Left lung (tissue), 10 donors: ENCODE results near the gene NINJ2. TPM values are rescaled to one million over a fixed set of nuclear protein-coding genes. Genes with fewer than 3 reads are reported as not detected.

Experiments used
- ATAC-seq: fragments of 200-7000 bp; cut with Tn5 transposase; one replicate; pipeline ENCODE4 v1.9.1; 2020; ENCODE audit warnings: moderate library complexity
- DNase-seq, 4 donors: peaks; one replicate each; pipeline ENCODE4 v3.0.0-alpha.2; 2013 to 2020
- H3K27ac ChIP-seq, 2 donors: fragments of 200-600 bp; sonication (generic) in 1 of 2; one replicate each; pipeline versions ENCODE4 v1.5.0 to v1.8.0; 2020 to 2021
- H3K27me3 ChIP-seq, 2 donors: fragments of 200-600 bp; sonication (generic) in 1 of 2; one replicate each; pipeline versions ENCODE4 v1.5.0 to v1.8.0; 2020 to 2021
- H3K36me3 ChIP-seq, 2 donors: fragments of 200-600 bp; sonication (generic) in 1 of 2; one replicate each; pipeline versions ENCODE4 v1.5.0 to v1.8.0; 2020 to 2021
- H3K4me1 ChIP-seq, 2 donors: fragments of 200-600 bp; one replicate each; pipeline ENCODE4 v1.8.0; 2021
- H3K4me3 ChIP-seq, 2 donors: fragments of 200-600 bp; sonication (generic) in 1 of 2; one replicate each; pipeline versions ENCODE4 v1.5.0 to v1.8.0; 2020 to 2021; ENCODE audit warnings: mild to moderate bottlenecking in 1 of 2
- H3K9me3 ChIP-seq, 2 donors: fragments of 200-600 bp; sonication (generic) in 1 of 2; one replicate each; pipeline versions ENCODE4 v1.5.0 to v1.8.0; 2020 to 2021
- intact Hi-C, 2 donors: fragments of 100-400 bp; cut with DNase I; formaldehyde crosslinking; loops; one replicate each; pipeline versions ENCODE4 v1.11.2 to v1.14.2; 2022
- polyA plus RNA-seq, 6 donors: library from polyadenylated mRNA; unstranded; fragments of 120-200 nt; gene quantifications; one replicate each; pipeline ENCODE4 v1.2.1, GENCODE V29; 2013; ENCODE audit not compliant: insufficient read length in 6 of 6
- total RNA-seq, 2 donors: library from RNA; stranded (reverse); fragmentation: NEBNext Ultra II Directional; extraction: Animal tissue kit (Norgen Biotek cat#: 25700); gene quantifications; one replicate each; pipeline ENCODE4 v1.2.1, GENCODE V29; 2021
- TF ChIP-seq, protein P1 (sequence below), 2 donors: fragments of 200-600 bp; sonication (generic) in 1 of 2; IDR thresholded peaks; one replicate each; pipeline versions ENCODE4 v1.5.0 to v1.8.0; 2021; ENCODE audit warnings: antibody characterized with exemption in 2 of 2
- donor health status: DM: no; HTN: yes; CAD: no.
- donor health status: DM: no; HTN: no; CAD: no.

NINJ2 gene
- total and polyA plus RNA-seq, 8 donors = 1.2 to 18.0 (median 2.8) TPM

DNA sequence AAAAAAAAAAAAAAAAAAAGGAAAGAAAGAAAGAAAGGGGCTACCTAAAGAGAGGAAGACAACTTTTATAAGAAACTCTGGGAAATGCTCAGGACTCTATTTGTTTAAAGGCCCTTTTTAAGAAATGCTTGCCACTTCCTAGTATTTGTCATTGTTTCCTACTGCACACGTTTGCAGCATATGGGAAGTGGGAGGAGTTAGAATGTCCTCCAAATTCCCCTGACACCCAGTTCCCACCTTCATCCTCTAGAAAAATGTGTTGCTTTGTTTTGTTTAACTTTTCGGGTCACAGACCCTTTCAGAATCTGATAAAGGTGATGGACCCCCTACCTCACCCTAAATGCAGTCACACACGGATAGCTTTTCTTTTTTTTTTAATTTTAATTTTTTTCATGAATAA lies 40.8 kb downstream of the NINJ2 start:
- Histone ChIP-seq H3K4me1 (peaks cover 12 to 71% of the 10 kb centered on the region in 2 donors), H3K9me3 (no peaks in the 10 kb centered on the region), H3K36me3 (no peaks in the 10 kb centered on the region), H3K27ac (peak overlapping the region; percentile 48 to 92), H3K4me3 (no peak overlapping the region), H3K27me3 (no peaks in the 10 kb centered on the region)
- intact Hi-C loops = no loop called here
- TF ChIP-seq, protein P1, sequence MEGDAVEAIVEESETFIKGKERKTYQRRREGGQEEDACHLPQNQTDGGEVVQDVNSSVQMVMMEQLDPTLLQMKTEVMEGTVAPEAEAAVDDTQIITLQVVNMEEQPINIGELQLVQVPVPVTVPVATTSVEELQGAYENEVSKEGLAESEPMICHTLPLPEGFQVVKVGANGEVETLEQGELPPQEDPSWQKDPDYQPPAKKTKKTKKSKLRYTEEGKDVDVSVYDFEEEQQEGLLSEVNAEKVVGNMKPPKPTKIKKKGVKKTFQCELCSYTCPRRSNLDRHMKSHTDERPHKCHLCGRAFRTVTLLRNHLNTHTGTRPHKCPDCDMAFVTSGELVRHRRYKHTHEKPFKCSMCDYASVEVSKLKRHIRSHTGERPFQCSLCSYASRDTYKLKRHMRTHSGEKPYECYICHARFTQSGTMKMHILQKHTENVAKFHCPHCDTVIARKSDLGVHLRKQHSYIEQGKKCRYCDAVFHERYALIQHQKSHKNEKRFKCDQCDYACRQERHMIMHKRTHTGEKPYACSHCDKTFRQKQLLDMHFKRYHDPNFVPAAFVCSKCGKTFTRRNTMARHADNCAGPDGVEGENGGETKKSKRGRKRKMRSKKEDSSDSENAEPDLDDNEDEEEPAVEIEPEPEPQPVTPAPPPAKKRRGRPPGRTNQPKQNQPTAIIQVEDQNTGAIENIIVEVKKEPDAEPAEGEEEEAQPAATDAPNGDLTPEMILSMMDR (IDR thresholded peaks at IDR 0.05) = no peak
- DNase-seq (peak in 1 of 4 donors; percentile 37), ATAC-seq (peak; percentile 10)

GRCh38 chr12:619346-619745 lies 43.9 kb downstream of the NINJ2 start:
- H3K4me1 ChIP-seq = peaks cover 14 to 96% of the 10 kb centered on the region in 2 donors
- TF ChIP-seq, protein P1 (IDR thresholded peaks at IDR 0.05) = no peak
- DNase-seq = no peak
- peak overlapping the region; percentile 50 to 92 for H3K27ac ChIP-seq
- peak; percentile 34 for ATAC-seq
- no peaks in the 10 kb centered on the region for H3K36me3 ChIP-seq
- H3K9me3 ChIP-seq = no peaks in the 10 kb centered on the region
- H3K4me3 ChIP-seq = no peak overlapping the region
- no peaks in the 10 kb centered on the region for H3K27me3 ChIP-seq
- intact Hi-C loops = no loop called here

DNA sequence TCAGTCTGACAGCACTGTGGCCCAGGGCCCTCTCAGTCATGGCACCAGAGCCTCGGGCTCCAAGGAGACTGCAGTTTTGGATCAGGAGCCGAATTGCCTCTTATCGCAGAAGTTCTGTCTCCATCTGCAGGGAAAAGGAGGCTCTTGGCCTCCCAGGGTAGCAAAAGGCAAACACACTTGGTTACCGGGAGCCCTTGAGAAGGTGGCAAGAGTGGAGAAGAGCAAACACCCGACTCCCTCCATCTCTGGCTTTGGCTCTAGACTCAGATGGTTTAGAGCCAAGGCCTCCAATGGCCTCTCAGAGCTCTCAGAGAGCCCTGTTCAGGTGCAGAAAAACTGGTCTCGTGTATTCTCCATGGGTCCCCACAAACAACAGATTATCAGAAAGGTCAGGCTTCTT lies 44.6 kb downstream of the NINJ2 start:
- TF ChIP-seq, protein P1 (IDR thresholded peaks at IDR 0.05) = no peak
- no peaks in the 10 kb centered on the region for H3K36me3 ChIP-seq
- peaks cover 14 to 97% of the 10 kb centered on the region in 2 donors for H3K4me1 ChIP-seq
- ATAC-seq (peak; percentile 68), DNase-seq (peak in 2 of 4 donors; percentile 49 to 65)
- H3K27me3 ChIP-seq = no peaks in the 10 kb centered on the region
- no peak overlapping the region for H3K4me3 ChIP-seq
- peak overlapping the region; percentile 50 to 92 for H3K27ac ChIP-seq
- H3K9me3 ChIP-seq = no peaks in the 10 kb centered on the region
- intact Hi-C loops = no loop called here

- Histone ChIP-seq H3K9me3 (no peaks in the 10 kb centered on the region), H3K4me1 (peaks cover 10 to 98% of the 10 kb centered on the region in 2 donors), H3K27me3 (no peaks in the 10 kb centered on the region), H3K27ac (peak overlapping the region; percentile 70 to 92), H3K4me3 (peak overlapping the region in 1 of 2 donors; percentile 22), H3K36me3 (no peaks in the 10 kb centered on the region)
- TF ChIP-seq, protein P1 (IDR thresholded peaks at IDR 0.05) = no peak
- DNase-seq (peak in 3 of 4 donors; percentile 30 to 93 (median 83)), ATAC-seq (peak; percentile 67)
- intact Hi-C loops = no loop called here
Observed at GRCh38 chr12:617304-617915, 45.8 kb downstream of the NINJ2 start.

DNA sequence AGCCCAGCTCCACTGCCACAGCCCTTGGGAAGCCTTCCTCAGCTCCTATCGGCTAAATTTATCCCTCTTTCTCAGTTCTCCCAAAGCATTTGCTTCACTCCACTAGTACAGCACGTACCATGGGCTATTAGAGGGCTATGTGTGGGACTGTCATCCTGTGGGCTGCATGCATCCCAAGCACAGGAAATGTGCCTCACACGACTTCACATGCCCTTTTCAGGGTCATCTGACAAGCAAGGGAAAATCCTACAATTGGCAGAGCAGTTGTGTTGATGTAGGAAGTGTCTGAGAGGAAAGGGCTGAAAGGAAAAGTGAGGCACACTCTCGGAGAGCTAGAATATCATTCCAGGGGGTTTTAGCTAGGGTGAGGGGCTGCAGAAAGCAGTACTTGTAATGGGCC lies 47.6 kb downstream of the NINJ2 start:
- Histone ChIP-seq H3K27ac (peak overlapping the region in 1 of 2 donors; percentile 92), H3K4me1 (peaks cover 10 to 98% of the 10 kb centered on the region in 2 donors), H3K9me3 (no peaks in the 10 kb centered on the region), H3K27me3 (no peaks in the 10 kb centered on the region), H3K36me3 (no peaks in the 10 kb centered on the region), H3K4me3 (no peak overlapping the region)
- DNase-seq (peak in 1 of 4 donors; percentile 44), ATAC-seq (no peak)
- TF ChIP-seq, protein P1 (IDR thresholded peaks at IDR 0.05) = no peak
- intact Hi-C loops = no loop called here
